RWPE2 (cell line): ENCODE results near the gene COQ8A.
"Not testable (repeated sequence)": the region's sequence is repeated elsewhere in the genome, so short reads cannot be mapped to it uniquely, and the experiment has no call there.

Experiments used
- ATAC-seq: fragments of 200-7000 bp; cut with Tn5 transposase; 3 replicates; pipeline ENCODE4 v1.9.1; 2021; ENCODE audit warnings: low read depth
- DNase-seq: peaks from one replicate; pipeline ENCODE4 v3.0.0-alpha.2; 2020; ENCODE audit warnings: low spot score
- H3K27ac ChIP-seq: fragments of 450-650 bp; 2 replicates; pipeline ENCODE4 v1.5.1; 2017; ENCODE audit warnings: mild to moderate bottlenecking; ENCODE audit not compliant: poor library complexity, severe bottlenecking
- H3K27me3 ChIP-seq: fragments of 250-450 bp; sonication (Bioruptor Pico); 2 replicates; pipeline ENCODE4 v1.5.1; 2021; ENCODE audit warnings: mild to moderate bottlenecking, moderate library complexity; ENCODE audit not compliant: insufficient read depth, poor library complexity, severe bottlenecking
- H3K36me3 ChIP-seq: fragments of 250-450 bp; sonication (Bioruptor Pico); 2 replicates; pipeline ENCODE4 v1.5.1; 2020; ENCODE audit warnings: low read depth, mild to moderate bottlenecking, moderate library complexity
- H3K4me1 ChIP-seq: fragments of 250-450 bp; sonication (Bioruptor Pico); 2 replicates; pipeline ENCODE4 v1.5.1; 2021; ENCODE audit warnings: mild to moderate bottlenecking, moderate library complexity; ENCODE audit not compliant: insufficient read depth, poor library complexity, severe bottlenecking
- H3K4me3 ChIP-seq: fragments of 250-450 bp; sonication (Bioruptor Pico); 2 replicates; pipeline ENCODE4 v1.5.1; 2021; ENCODE audit warnings: mild to moderate bottlenecking, moderate library complexity; ENCODE audit not compliant: severe bottlenecking
- H3K9me3 ChIP-seq: fragments of 250-450 bp; sonication (Bioruptor Pico); 2 replicates; pipeline ENCODE4 v1.5.1; 2021; ENCODE audit warnings: mild to moderate bottlenecking, moderate library complexity; ENCODE audit not compliant: severe bottlenecking
- CTCF ChIP-seq: fragments of 450-650 bp; IDR thresholded peaks from one replicate; pipeline ENCODE4 v1.5.1; 2017; ENCODE audit warnings: mild to moderate bottlenecking, moderate library complexity; ENCODE audit not compliant: poor library complexity, severe bottlenecking

COQ8A gene

GRCh38 chr1:226994586-226995364 lies 54.7 kb downstream of the COQ8A start:
- no peak for TF ChIP-seq CTCF
- no peaks in the 10 kb centered on the region for H3K36me3 ChIP-seq
- ATAC-seq, result no peak
- no peaks in the 10 kb centered on the region for H3K9me3 ChIP-seq
- no peak overlapping the region for H3K4me3 ChIP-seq
- H3K27me3 ChIP-seq, result no peaks in the 10 kb centered on the region
- H3K27ac ChIP-seq, result no peak overlapping the region
- no peaks in the 10 kb centered on the region for H3K4me1 ChIP-seq
- DNase-seq, result no peak

GRCh38 chr1:226995365-226996332 lies 55.6 kb downstream of the COQ8A start:
- no peak for TF ChIP-seq CTCF
- no peaks in the 10 kb centered on the region for H3K36me3 ChIP-seq
- DNase-seq (no peak), ATAC-seq (no peak)
- H3K4me3 ChIP-seq, result no peak overlapping the region
- no peaks in the 10 kb centered on the region for H3K4me1 ChIP-seq
- H3K27me3 ChIP-seq, result no peaks in the 10 kb centered on the region
- H3K9me3 ChIP-seq, result no peaks in the 10 kb centered on the region
- H3K27ac ChIP-seq, result no peak overlapping the region

GRCh38 chr1:226999579-226999978 lies 59.5 kb downstream of the COQ8A start:
- ATAC-seq, H3K4me1 ChIP-seq, H3K36me3 ChIP-seq, H3K9me3 ChIP-seq, H3K27me3 ChIP-seq, DNase-seq, H3K27ac ChIP-seq, H3K4me3 ChIP-seq: not testable (repeated sequence)

GRCh38 chr1:227002531-227003049 lies 62.5 kb downstream of the COQ8A start:
- TF ChIP-seq CTCF, result no peak
- Histone ChIP-seq H3K27me3 (no peaks in the 10 kb centered on the region), H3K36me3 (no peaks in the 10 kb centered on the region), H3K27ac (no peak overlapping the region), H3K9me3 (no peaks in the 10 kb centered on the region), H3K4me1 (no peaks in the 10 kb centered on the region), H3K4me3 (no peak overlapping the region)
- ATAC-seq, result no peak
- no peak for DNase-seq

GRCh38 chr1:227003165-227003564 lies 63.1 kb downstream of the COQ8A start:
- Histone ChIP-seq H3K9me3 (no peaks in the 10 kb centered on the region), H3K36me3 (no peaks in the 10 kb centered on the region), H3K4me3 (no peak overlapping the region), H3K27me3 (no peaks in the 10 kb centered on the region), H3K4me1 (no peaks in the 10 kb centered on the region), H3K27ac (no peak overlapping the region)
- ATAC-seq, result no peak
- no peak for TF ChIP-seq CTCF
- no peak for DNase-seq
